Heart left ventricle (tissue), 13 donors: ENCODE measurements around the gene SYT15.

Experiments
- POLR2A ChIP-seq, 2 donors: fragments of 450-650 bp; IDR thresholded peaks; one replicate each; pipeline ENCODE4 v1.6.1; 2017; ENCODE audit warnings: antibody characterized with exemption in 2 of 2, mild to moderate bottlenecking in 2 of 2, moderate library complexity in 2 of 2
- TF ChIP-seq, protein P1 (sequence below), 12 donors: fragments of 200-600 bp; sonication (generic) in 4 of 12; IDR thresholded peaks; one replicate each; pipeline versions ENCODE4 v1.5.0 to v1.8.0; 2018 to 2022; ENCODE audit warnings: antibody characterized with exemption in 12 of 12, mild to moderate bottlenecking in 5 of 12
- donor health status: ischemic (EF 13 %, LVEDD 7.1; RV severe dilation, severe dysfunction).
- donor health status: DM: no; HTN: yes; CAD: no.
- donor health status: DM: no; HTN: no; CAD: no.
- donor health status: ischemic (EF 25% LVEDD 6.9; RV normal size, moderate dysfunction).
- donor health status: ischemic (EF 25% LVEDD 5.7; RV mildly dilated, moderate dysfunction).
- donor health status: ischemic (EF 35%, LVEDD 5.7; RV mildly dilated, moderate dysfunction).
- donor health status: nonischemic (EF 11% LVEDD 7.7; RV severe dilation, severe dysfunction).
- donor health status: DM: yes; HTN: yes; CAD: no.
- donor health status: PGD.
- donor health status: ischemic (EF 29% LVEDD 5.4; RV normal size, mild dysfunction).
- donor health status: nonischemic (EF 23%, LVEDD 6.1; RV moderate dilation, normal function).

GRCh38 chr10:46558122-46558391 is 20.9 kb upstream of the SYT15 start:
- TF ChIP-seq, protein P1, sequence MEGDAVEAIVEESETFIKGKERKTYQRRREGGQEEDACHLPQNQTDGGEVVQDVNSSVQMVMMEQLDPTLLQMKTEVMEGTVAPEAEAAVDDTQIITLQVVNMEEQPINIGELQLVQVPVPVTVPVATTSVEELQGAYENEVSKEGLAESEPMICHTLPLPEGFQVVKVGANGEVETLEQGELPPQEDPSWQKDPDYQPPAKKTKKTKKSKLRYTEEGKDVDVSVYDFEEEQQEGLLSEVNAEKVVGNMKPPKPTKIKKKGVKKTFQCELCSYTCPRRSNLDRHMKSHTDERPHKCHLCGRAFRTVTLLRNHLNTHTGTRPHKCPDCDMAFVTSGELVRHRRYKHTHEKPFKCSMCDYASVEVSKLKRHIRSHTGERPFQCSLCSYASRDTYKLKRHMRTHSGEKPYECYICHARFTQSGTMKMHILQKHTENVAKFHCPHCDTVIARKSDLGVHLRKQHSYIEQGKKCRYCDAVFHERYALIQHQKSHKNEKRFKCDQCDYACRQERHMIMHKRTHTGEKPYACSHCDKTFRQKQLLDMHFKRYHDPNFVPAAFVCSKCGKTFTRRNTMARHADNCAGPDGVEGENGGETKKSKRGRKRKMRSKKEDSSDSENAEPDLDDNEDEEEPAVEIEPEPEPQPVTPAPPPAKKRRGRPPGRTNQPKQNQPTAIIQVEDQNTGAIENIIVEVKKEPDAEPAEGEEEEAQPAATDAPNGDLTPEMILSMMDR (IDR thresholded peaks at IDR 0.05) = no peak
- TF ChIP-seq POLR2A (IDR thresholded peaks at IDR 0.05) = no peak
